ENCODE measurements around the gene WBP4. TPM values are rescaled to one million over a fixed set of nuclear protein-coding genes. Genes with fewer than 3 reads are reported as not detected.
A peak's percentile ranks its signal among the peaks of the same experiment; 100 is the strongest.
"Not testable (repeated sequence)": the region's sequence is repeated elsewhere in the genome, so short reads cannot be mapped to it uniquely, and the experiment has no call there.

Gene WBP4
- total and polyA plus RNA-seq, 5 donors from 2014 or later = 3.0 to 5.6 (median 3.5) TPM

DNA sequence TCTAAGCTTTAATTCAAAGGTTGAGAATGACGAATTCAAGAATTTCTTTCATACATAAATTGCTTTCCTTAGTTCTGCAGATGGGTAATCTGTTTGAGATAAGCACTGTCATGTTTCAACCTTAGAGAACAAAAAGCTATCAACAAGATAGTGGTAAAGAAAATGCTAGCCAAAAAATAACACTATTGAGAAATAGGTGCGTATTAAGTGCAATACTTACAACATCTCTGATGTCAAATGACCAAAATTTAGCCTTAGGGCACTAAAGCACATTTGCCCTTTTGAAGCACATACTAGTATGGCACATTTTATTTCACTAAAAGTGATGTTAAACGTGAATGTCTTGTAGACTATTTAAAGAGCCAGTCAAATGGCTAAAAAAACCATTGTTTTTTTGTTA lies 66.4 kb downstream of the WBP4 start:
- ATAC-seq (ENCODE audit: low read depth in 2 of 2) (no peak), DNase-seq (no peak)
- Mint-ChIP-seq H3K27ac (no peak overlapping the region), H3K4me3 (peak overlapping the region in 1 of 4 donors; percentile 45), H3K27me3 (no peaks in the 10 kb centered on the region), H3K4me1 (peaks cover 21 to 56% (median 36%) of the 10 kb centered on the region in 4 donors), H3K36me3 (peaks cover 8% of the 10 kb centered on the region), H3K9me3 (peaks cover 0 to 2% (median 1%) of the 10 kb centered on the region in 7 donors)
- Histone ChIP-seq H3K4me1 (ENCODE audit: control insufficient read depth, insufficient read depth, low read length, poor library complexity, severe bottlenecking) (peaks cover 28% of the 10 kb centered on the region), H3K4me3 (ENCODE audit: low read depth, low read length) (no peak overlapping the region), H3K27ac (ENCODE audit: insufficient read depth, low read length, poor library complexity, severe bottlenecking) (no peak overlapping the region), H3K9me3 (ENCODE audit: control insufficient read depth in 2 of 2, low read length in 2 of 2) (no peaks in the 10 kb centered on the region), H3K27me3 (ENCODE audit: control insufficient read depth, insufficient read depth, low read length) (no peaks in the 10 kb centered on the region), H3K36me3 (ENCODE audit: control insufficient read depth, insufficient read depth, low read length) (peaks cover 8% of the 10 kb centered on the region)

DNA sequence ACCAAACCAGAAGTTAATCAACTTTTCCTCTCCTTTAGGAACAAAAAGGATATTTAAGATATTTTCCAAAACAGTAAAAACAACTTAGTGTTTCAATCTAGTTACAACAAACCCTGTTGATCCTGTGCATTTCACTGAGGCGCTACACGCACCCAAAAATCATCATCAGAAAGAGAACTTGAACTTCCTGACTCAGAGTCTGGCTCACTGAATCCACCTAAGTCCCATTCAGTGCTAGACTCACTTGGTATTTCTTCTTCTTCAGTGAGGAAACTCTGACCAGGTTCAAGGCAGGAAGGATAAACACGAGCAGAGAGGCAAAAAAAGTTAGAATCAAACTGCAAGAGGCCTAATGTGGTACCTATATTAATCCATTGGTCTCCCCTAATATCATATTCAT lies 69.0 kb downstream of the WBP4 start:
- Mint-ChIP-seq H3K36me3 (peaks cover 8% of the 10 kb centered on the region), H3K27me3 (no peaks in the 10 kb centered on the region), H3K9me3 (peaks cover 0 to 2% (median 1%) of the 10 kb centered on the region in 7 donors), H3K4me1 (peaks cover 25 to 68% (median 40%) of the 10 kb centered on the region in 4 donors), H3K4me3 (peak overlapping the region; percentile 94 to 99 (median 98)), H3K27ac (peak overlapping the region in 1 of 3 donors; percentile 64)
- Histone ChIP-seq H3K4me1 (ENCODE audit: control insufficient read depth, insufficient read depth, low read length, poor library complexity, severe bottlenecking) (peaks cover 32% of the 10 kb centered on the region), H3K4me3 (ENCODE audit: low read depth, low read length) (peak overlapping the region; percentile 77), H3K27ac (ENCODE audit: insufficient read depth, low read length, poor library complexity, severe bottlenecking) (no peak overlapping the region), H3K36me3 (ENCODE audit: control insufficient read depth, insufficient read depth, low read length) (peaks cover 8% of the 10 kb centered on the region), H3K9me3 (ENCODE audit: control insufficient read depth in 2 of 2, low read length in 2 of 2) (no peaks in the 10 kb centered on the region), H3K27me3 (ENCODE audit: control insufficient read depth, insufficient read depth, low read length) (no peaks in the 10 kb centered on the region)
- DNase-seq = peak in 1 of 3 donors; percentile 31
- no peak for ATAC-seq (ENCODE audit: low read depth in 2 of 2)

DNA sequence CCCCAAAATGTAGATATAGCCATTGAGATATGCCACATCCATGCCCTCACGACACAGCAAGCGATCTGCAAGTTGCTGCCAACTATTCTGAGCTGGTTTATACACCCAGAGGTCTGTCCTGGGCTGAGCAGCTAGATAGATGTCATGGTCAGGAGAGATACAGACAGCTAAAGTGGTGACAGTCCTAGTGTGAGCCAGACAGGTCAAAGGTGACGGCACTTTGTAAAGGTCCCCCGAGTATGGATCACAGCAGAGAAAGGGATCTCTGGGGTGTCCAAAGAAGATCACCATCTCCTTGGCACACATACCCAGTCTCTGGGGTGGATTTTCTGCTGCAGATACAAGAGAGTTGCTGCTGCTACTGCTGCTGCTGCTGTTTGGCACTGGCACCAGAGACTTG lies 69.9 kb downstream of the WBP4 start:
- H3K4me1 Mint-ChIP-seq = peaks cover 25 to 68% (median 40%) of the 10 kb centered on the region in 4 donors
- not testable (repeated sequence) for H3K27ac ChIP-seq (ENCODE audit: insufficient read depth, low read length, poor library complexity, severe bottlenecking); DNase-seq; H3K27me3 ChIP-seq (ENCODE audit: control insufficient read depth, insufficient read depth, low read length); H3K36me3 Mint-ChIP-seq; ATAC-seq (ENCODE audit: low read depth in 2 of 2); H3K9me3 Mint-ChIP-seq; H3K27me3 Mint-ChIP-seq; H3K9me3 ChIP-seq (ENCODE audit: control insufficient read depth in 2 of 2, low read length in 2 of 2); H3K36me3 ChIP-seq (ENCODE audit: control insufficient read depth, insufficient read depth, low read length)
- H3K4me3 ChIP-seq (ENCODE audit: low read depth, low read length) = peak overlapping the region; percentile 77
- peaks cover 32% of the 10 kb centered on the region for H3K4me1 ChIP-seq (ENCODE audit: control insufficient read depth, insufficient read depth, low read length, poor library complexity, severe bottlenecking)
- peak overlapping the region; percentile 94 to 99 (median 98) for H3K4me3 Mint-ChIP-seq
- peak overlapping the region; percentile 7 to 94 (median 58) for H3K27ac Mint-ChIP-seq

DNA sequence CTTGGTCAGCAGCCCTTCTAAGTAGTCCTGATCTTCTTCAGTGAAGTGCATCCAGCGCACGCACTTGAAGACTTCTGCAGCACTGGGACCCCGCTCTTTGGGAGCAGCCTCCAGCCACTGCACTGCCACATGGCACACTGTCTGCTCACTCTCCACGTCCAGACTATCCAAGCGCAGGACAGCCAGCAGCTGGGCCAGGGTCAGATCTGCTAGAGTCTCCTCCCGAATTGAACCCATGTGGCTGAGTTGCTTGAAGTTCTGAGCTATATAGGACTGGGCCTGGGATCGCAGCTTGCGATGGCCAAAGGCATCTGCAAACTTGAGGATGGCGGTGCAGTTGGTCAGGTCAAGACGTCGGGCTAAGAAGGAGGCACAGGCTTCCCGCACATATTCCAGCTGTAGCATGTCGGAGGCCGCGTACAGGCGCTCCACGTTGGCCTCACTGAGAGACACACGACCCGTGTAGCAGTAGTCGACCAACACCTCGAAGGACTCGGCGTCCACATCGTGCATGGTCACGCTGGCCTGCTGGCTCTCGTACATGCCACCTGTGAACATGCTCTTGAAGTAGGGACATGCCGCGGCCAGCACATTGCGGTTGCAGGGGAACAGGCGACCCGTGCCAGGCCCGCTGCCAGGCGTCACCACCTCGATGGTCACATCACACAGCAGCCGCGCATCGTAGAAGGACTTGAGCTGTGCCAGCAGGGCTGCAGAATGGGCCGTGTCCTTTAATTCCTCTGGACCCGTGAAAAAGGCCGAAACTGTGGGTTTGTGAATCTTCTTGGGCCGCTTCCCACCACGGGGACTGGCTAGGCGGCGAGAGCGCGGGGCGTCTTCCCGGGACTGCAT lies 70.6 kb downstream of the WBP4 start:
- ATAC-seq (ENCODE audit: low read depth in 2 of 2) = peak in 1 of 2 donors; percentile 1

DNA sequence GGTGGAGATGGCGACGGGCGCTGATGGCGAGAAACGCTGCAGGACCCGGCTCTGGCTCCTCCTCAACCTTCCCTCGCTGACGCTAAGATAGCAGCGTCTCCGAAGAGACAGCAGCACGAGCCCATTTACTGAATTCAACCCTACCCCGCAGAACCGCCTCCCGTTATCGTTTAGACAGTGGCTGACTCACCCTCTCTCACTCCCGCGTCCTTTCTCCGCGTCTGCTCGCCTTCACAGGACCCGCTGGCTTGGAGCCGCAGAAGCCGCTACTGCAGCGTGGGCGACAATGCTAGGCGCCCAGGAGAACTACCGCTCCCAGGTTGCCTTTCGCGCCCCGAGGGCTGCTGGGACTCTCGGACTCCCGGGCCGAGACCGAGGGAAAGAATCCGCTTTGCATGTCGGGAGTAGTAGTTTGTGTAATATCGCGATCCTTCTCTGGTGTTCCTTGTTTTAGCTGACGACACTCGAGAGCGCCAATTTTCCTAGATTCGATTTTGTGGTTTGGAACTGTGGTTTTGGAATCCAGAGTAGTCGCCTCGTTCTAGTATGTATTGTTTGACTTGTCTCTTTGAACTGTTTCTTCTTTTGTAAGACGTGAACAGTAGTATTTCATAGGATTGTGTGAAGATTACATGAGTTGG lies 71.3 kb downstream of the WBP4 start, which contains the start of gene KBTBD6:
KBTBD6 (minus strand) TSS at position 291 of the 641 bp plus-strand sequence. CDS start 291 bp downstream, outside the sequence.
- H3K27me3 Mint-ChIP-seq = no peaks in the 10 kb centered on the region
- H3K4me1 Mint-ChIP-seq = peaks cover 29 to 70% (median 39%) of the 10 kb centered on the region in 4 donors
- Histone ChIP-seq H3K27me3 (ENCODE audit: control insufficient read depth, insufficient read depth, low read length) (no peaks in the 10 kb centered on the region), H3K9me3 (ENCODE audit: control insufficient read depth in 2 of 2, low read length in 2 of 2) (no peaks in the 10 kb centered on the region), H3K27ac (ENCODE audit: insufficient read depth, low read length, poor library complexity, severe bottlenecking) (peak within 1 kb of the TSS; percentile 74), H3K4me3 (ENCODE audit: low read depth, low read length) (peak within 1 kb of the TSS; percentile 94), H3K4me1 (ENCODE audit: control insufficient read depth, insufficient read depth, low read length, poor library complexity, severe bottlenecking) (peaks cover 32% of the 10 kb centered on the region), H3K36me3 (ENCODE audit: control insufficient read depth, insufficient read depth, low read length) (no peaks in the 10 kb centered on the region)
- DNase-seq (peak; percentile 89 to 97 (median 91)), ATAC-seq (ENCODE audit: low read depth in 2 of 2) (peak; percentile 97)
- H3K36me3 Mint-ChIP-seq = peaks cover 8% of the 10 kb centered on the region
- H3K9me3 Mint-ChIP-seq = peaks cover 0 to 2% (median 0%) of the 10 kb centered on the region in 7 donors
- peak within 1 kb of the TSS; percentile 94 to 99 (median 98) for H3K4me3 Mint-ChIP-seq
- H3K27ac Mint-ChIP-seq = peak within 1 kb of the TSS; percentile 90 to 95 (median 94)

More for the DNA sequence above, 70.6 kb downstream of the WBP4 start:
- Histone ChIP-seq H3K27ac (ENCODE audit: insufficient read depth, low read length, poor library complexity, severe bottlenecking) (peak overlapping the region; percentile 74), H3K4me1 (ENCODE audit: control insufficient read depth, insufficient read depth, low read length, poor library complexity, severe bottlenecking) (peaks cover 32% of the 10 kb centered on the region), H3K4me3 (ENCODE audit: low read depth, low read length) (peak overlapping the region; percentile 94)
- H3K27me3 ChIP-seq (ENCODE audit: control insufficient read depth, insufficient read depth, low read length); H3K9me3 Mint-ChIP-seq; H3K36me3 ChIP-seq (ENCODE audit: control insufficient read depth, insufficient read depth, low read length); H3K36me3 Mint-ChIP-seq; DNase-seq; H3K27me3 Mint-ChIP-seq; H3K9me3 ChIP-seq (ENCODE audit: control insufficient read depth in 2 of 2, low read length in 2 of 2): not testable (repeated sequence)
- peak overlapping the region; percentile 90 to 95 (median 94) for H3K27ac Mint-ChIP-seq
- peak overlapping the region; percentile 94 to 99 (median 98) for H3K4me3 Mint-ChIP-seq
- peaks cover 25 to 71% (median 40%) of the 10 kb centered on the region in 4 donors for H3K4me1 Mint-ChIP-seq

Other genes with a start within 250 kb of the WBP4 start
- 285 TPM for gene ELF1, start 42.2 kb upstream of the WBP4 start, total RNA-seq
- 100 to 1,000 TPM; 122 to 178 (median 141) TPM for gene ELF1, start 42.2 kb upstream of the WBP4 start, polyA plus RNA-seq
- 3.8 TPM for gene KBTBD6, start 71.3 kb downstream of the WBP4 start, total RNA-seq
- 1 to 10 TPM; 1.8 to 4.1 (median 2.9) TPM for gene KBTBD6, start 71.3 kb downstream of the WBP4 start, polyA plus RNA-seq
- 2.3 TPM for gene KBTBD7, start 133.1 kb downstream of the WBP4 start, total RNA-seq
- gene KBTBD7, start 133.1 kb downstream of the WBP4 start, polyA plus RNA-seq = 1 to 10 TPM; 4.7 to 9.9 (median 6.1) TPM
- 22.2 TPM for gene MTRF1, start 202.1 kb downstream of the WBP4 start, total RNA-seq
- 10 to 100 TPM in 3 of 4 donors, 1 to 10 TPM in 1; 7.3 to 14.2 (median 12.3) TPM for gene MTRF1, start 202.1 kb downstream of the WBP4 start, polyA plus RNA-seq
- gene NAA16, start 249.8 kb downstream of the WBP4 start, total RNA-seq = 65.8 TPM
- 10 to 100 TPM in 3 of 4 donors, 1 to 10 TPM in 1; 9.4 to 16.1 (median 14.7) TPM for gene NAA16, start 249.8 kb downstream of the WBP4 start, polyA plus RNA-seq

All from CD4-positive, CD25-positive, alpha-beta regulatory T cell (primary cell).